Liver (tissue), 9 donors: ENCODE measurements around the gene FTO. TPM values are rescaled to one million over a fixed set of nuclear protein-coding genes. Genes with fewer than 3 reads are reported as not detected.

ENCODE experiments used
- DNase-seq: peaks from one replicate; pipeline ENCODE4 v3.0.0-alpha.2; 2017; ENCODE audit warnings: low spot score
- H3K27ac ChIP-seq, 2 donors: one replicate each; pipeline ENCODE4 v1.7.0; 2013; ENCODE audit warnings: inconsistent platforms in 2 of 2, low read length in 2 of 2, control low read depth in 1 of 2, low read depth in 1 of 2, mild to moderate bottlenecking in 1 of 2
- H3K27me3 ChIP-seq, 4 donors: one replicate each; pipeline versions ENCODE4 v1.6.1 to v1.7.0; 2013; ENCODE audit warnings: low read length in 3 of 4, inconsistent platforms in 1 of 4, mild to moderate bottlenecking in 1 of 4, moderate library complexity in 1 of 4; ENCODE audit not compliant: control insufficient read depth in 4 of 4, insufficient read depth in 4 of 4
- H3K36me3 ChIP-seq, 4 donors: one replicate each; pipeline versions ENCODE4 v1.6.1 to v1.7.0; 2013; ENCODE audit warnings: low read length in 3 of 4, mild to moderate bottlenecking in 3 of 4, low read depth in 1 of 4, moderate library complexity in 1 of 4; ENCODE audit not compliant: control insufficient read depth in 4 of 4, insufficient read depth in 3 of 4
- H3K4me1 ChIP-seq, 4 donors: one replicate each; pipeline versions ENCODE4 v1.6.1 to v1.7.0; 2013; ENCODE audit warnings: low read length in 3 of 4, mild to moderate bottlenecking in 3 of 4, moderate library complexity in 1 of 4; ENCODE audit not compliant: control insufficient read depth in 4 of 4, insufficient read depth in 4 of 4
- H3K4me3 ChIP-seq, 3 donors: one replicate each; pipeline versions ENCODE4 v1.6.1 to v1.7.0; 2013; ENCODE audit warnings: low read length in 3 of 3, control low read depth in 1 of 3, low read depth in 1 of 3, mild to moderate bottlenecking in 1 of 3
- H3K9ac ChIP-seq, 2 donors: one replicate each; pipeline ENCODE4 v1.7.0; 2013; ENCODE audit warnings: low read length in 2 of 2, mild to moderate bottlenecking in 2 of 2, moderate library complexity in 2 of 2, control low read depth in 1 of 2, low read depth in 1 of 2
- H3K9me3 ChIP-seq, 4 donors: one replicate each; pipeline versions ENCODE4 v1.6.1 to v1.7.0; 2013; ENCODE audit warnings: low read length in 3 of 4; ENCODE audit not compliant: control insufficient read depth in 4 of 4
- CTCF ChIP-seq: fragments of 150-350 bp; IDR thresholded peaks from 2 replicates; pipeline ENCODE4 v1.5.1; 2017; ENCODE audit warnings: improper control_type of control experiment, low read depth, low read length; ENCODE audit not compliant: missing input control
- EGR1 ChIP-seq, 2 donors: IDR thresholded peaks; 2 replicates each; pipeline ENCODE4 v1.6.1; 2016 to 2018; ENCODE audit warnings: antibody characterized with exemption in 2 of 2, low read depth in 2 of 2
- FOXA1 ChIP-seq: IDR thresholded peaks from 2 replicates; pipeline ENCODE4 v1.6.1; 2016; ENCODE audit warnings: antibody characterized with exemption
- FOXA2 ChIP-seq: IDR thresholded peaks from 2 replicates; pipeline ENCODE4 v1.6.1; 2016; ENCODE audit warnings: antibody characterized with exemption
- HNF4A ChIP-seq, 2 donors: conservative IDR thresholded peaks; 2 replicates each; pipeline ENCODE4 v1.6.1; 2016; ENCODE audit warnings: antibody characterized with exemption in 2 of 2, mild to moderate bottlenecking in 2 of 2
- JUND ChIP-seq, 2 donors: IDR thresholded peaks; 2 replicates each; pipeline ENCODE4 v1.6.1; 2016; ENCODE audit warnings: antibody characterized with exemption in 2 of 2
- NR2F2 ChIP-seq: IDR thresholded peaks from 2 replicates; pipeline ENCODE4 v1.6.1; 2016; ENCODE audit warnings: antibody characterized with exemption
- RAD21 ChIP-seq, 2 donors: IDR thresholded peaks; 2 replicates each; pipeline ENCODE4 v1.6.1; 2016; ENCODE audit warnings: antibody characterized with exemption in 2 of 2, mild to moderate bottlenecking in 2 of 2
- RXRA ChIP-seq, 2 donors: IDR thresholded peaks; 2 replicates each; pipeline ENCODE4 v1.6.1; 2017 to 2018; ENCODE audit warnings: antibody characterized with exemption in 2 of 2, mild to moderate bottlenecking in 1 of 2
- TAF1 ChIP-seq: conservative IDR thresholded peaks from 2 replicates; pipeline ENCODE4 v1.6.1; 2016; ENCODE audit warnings: antibody characterized with exemption, mild to moderate bottlenecking
- YY1 ChIP-seq: IDR thresholded peaks from 2 replicates; pipeline ENCODE4 v1.6.1; 2016; ENCODE audit warnings: antibody characterized with exemption, mild to moderate bottlenecking
- WGBS: extraction: QIAGEN DNeasy Blood & Tissue Kit; methylation state at CpG from one replicate; pipeline ENCODE4 v1.1.7; 2013; 5-methylcytosine and 5-hydroxymethylcytosine counted together
- polyA plus RNA-seq, 2 donors: library from polyadenylated mRNA; stranded (reverse) in 1 of 2; unstranded in 1 of 2; fragments of 200-250 nt in 1 of 2; fragments of >200 nt in 1 of 2; fragmentation: Nextera tagmentation in 1 of 2; extraction: Ambion mirVana in 1 of 2; gene quantifications; one replicate each; pipeline versions ENCODE4 v1.2.1 to v1.2.3, GENCODE V29; 2013 to 2015
- total RNA-seq, 2 donors: library from RNA; depleted of rRNA; stranded (reverse); fragments of >200 nt; gene quantifications; one replicate each; pipeline ENCODE4 v1.2.3, GENCODE V29; 2014
- TF ChIP-seq, protein P1 (sequence below): IDR thresholded peaks from 2 replicates; pipeline ENCODE4 v1.6.1; 2016; ENCODE audit warnings: antibody characterized with exemption
- TF ChIP-seq, protein P2 (sequence below): IDR thresholded peaks from 2 replicates; pipeline ENCODE4 v1.6.1; 2016; ENCODE audit warnings: antibody characterized with exemption, mild to moderate bottlenecking
- TF ChIP-seq, protein P3 (sequence below): IDR thresholded peaks from 2 replicates; pipeline ENCODE4 v1.6.1; 2016; ENCODE audit warnings: antibody characterized with exemption
- TF ChIP-seq, protein P4 (sequence below): IDR thresholded peaks from 2 replicates; pipeline ENCODE4 v1.6.1; 2016; ENCODE audit warnings: antibody characterized with exemption
- donor health status: healthy.
- donor health status: healthy.
- donor health status: healthy.
- donor health status: healthy.
- donor health status: healthy.

The FTO gene
- total and polyA plus RNA-seq, 4 donors, result 12.0 to 54.2 (median 24.6) TPM

GRCh38 chr16:54070789-54071343 is 366.9 kb downstream of the FTO start:
- no peaks in the 10 kb centered on the region for H3K36me3 ChIP-seq

GRCh38 chr16:54071514-54071913 is 367.6 kb downstream of the FTO start:
- 98% methylated on average over 3 of the region's 3 CpGs for WGBS
- Histone ChIP-seq H3K27me3 (no peaks in the 10 kb centered on the region), H3K4me1 (no peaks in the 10 kb centered on the region), H3K27ac (no peak overlapping the region), H3K9me3 (no peaks in the 10 kb centered on the region), H3K9ac (no peak overlapping the region), H3K4me3 (no peak overlapping the region), H3K36me3 (no peaks in the 10 kb centered on the region)
- DNase-seq, result no peak
- TF ChIP-seq CTCF (no peak), FOXA2 (no peak), YY1 (no peak), HNF4A (conservative IDR thresholded peaks at IDR 0.05) (no peak), RAD21 (IDR thresholded peaks at IDR 0.05) (no peak), NR2F2 (no peak), RXRA (IDR thresholded peaks at IDR 0.05) (no peak), EGR1 (IDR thresholded peaks at IDR 0.05; ENCODE audit: low read depth in 2 of 2) (no peak), JUND (IDR thresholded peaks at IDR 0.05) (no peak), TAF1 (no peak), FOXA1 (no peak)
- TF ChIP-seq, protein P1, sequence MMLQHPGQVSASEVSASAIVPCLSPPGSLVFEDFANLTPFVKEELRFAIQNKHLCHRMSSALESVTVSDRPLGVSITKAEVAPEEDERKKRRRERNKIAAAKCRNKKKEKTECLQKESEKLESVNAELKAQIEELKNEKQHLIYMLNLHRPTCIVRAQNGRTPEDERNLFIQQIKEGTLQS, result no peak

More at GRCh38 chr16:54070789-54071343, 366.9 kb downstream of the FTO start:
- TF ChIP-seq YY1, result no peak
- no peak for TF ChIP-seq HNF4A (conservative IDR thresholded peaks at IDR 0.05)
- no peak for TF ChIP-seq RAD21 (IDR thresholded peaks at IDR 0.05)
- no peak for TF ChIP-seq FOXA1
- no peak for TF ChIP-seq TAF1
- TF ChIP-seq CTCF, result no peak
- TF ChIP-seq, protein P2, sequence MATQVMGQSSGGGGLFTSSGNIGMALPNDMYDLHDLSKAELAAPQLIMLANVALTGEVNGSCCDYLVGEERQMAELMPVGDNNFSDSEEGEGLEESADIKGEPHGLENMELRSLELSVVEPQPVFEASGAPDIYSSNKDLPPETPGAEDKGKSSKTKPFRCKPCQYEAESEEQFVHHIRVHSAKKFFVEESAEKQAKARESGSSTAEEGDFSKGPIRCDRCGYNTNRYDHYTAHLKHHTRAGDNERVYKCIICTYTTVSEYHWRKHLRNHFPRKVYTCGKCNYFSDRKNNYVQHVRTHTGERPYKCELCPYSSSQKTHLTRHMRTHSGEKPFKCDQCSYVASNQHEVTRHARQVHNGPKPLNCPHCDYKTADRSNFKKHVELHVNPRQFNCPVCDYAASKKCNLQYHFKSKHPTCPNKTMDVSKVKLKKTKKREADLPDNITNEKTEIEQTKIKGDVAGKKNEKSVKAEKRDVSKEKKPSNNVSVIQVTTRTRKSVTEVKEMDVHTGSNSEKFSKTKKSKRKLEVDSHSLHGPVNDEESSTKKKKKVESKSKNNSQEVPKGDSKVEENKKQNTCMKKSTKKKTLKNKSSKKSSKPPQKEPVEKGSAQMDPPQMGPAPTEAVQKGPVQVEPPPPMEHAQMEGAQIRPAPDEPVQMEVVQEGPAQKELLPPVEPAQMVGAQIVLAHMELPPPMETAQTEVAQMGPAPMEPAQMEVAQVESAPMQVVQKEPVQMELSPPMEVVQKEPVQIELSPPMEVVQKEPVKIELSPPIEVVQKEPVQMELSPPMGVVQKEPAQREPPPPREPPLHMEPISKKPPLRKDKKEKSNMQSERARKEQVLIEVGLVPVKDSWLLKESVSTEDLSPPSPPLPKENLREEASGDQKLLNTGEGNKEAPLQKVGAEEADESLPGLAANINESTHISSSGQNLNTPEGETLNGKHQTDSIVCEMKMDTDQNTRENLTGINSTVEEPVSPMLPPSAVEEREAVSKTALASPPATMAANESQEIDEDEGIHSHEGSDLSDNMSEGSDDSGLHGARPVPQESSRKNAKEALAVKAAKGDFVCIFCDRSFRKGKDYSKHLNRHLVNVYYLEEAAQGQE, result no peak
- TF ChIP-seq, protein P3, sequence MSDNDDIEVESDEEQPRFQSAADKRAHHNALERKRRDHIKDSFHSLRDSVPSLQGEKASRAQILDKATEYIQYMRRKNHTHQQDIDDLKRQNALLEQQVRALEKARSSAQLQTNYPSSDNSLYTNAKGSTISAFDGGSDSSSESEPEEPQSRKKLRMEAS, result no peak
- no peak for TF ChIP-seq RXRA (IDR thresholded peaks at IDR 0.05)
- TF ChIP-seq, protein P4, sequence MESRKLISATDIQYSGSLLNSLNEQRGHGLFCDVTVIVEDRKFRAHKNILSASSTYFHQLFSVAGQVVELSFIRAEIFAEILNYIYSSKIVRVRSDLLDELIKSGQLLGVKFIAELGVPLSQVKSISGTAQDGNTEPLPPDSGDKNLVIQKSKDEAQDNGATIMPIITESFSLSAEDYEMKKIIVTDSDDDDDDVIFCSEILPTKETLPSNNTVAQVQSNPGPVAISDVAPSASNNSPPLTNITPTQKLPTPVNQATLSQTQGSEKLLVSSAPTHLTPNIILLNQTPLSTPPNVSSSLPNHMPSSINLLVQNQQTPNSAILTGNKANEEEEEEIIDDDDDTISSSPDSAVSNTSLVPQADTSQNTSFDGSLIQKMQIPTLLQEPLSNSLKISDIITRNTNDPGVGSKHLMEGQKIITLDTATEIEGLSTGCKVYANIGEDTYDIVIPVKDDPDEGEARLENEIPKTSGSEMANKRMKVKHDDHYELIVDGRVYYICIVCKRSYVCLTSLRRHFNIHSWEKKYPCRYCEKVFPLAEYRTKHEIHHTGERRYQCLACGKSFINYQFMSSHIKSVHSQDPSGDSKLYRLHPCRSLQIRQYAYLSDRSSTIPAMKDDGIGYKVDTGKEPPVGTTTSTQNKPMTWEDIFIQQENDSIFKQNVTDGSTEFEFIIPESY, result no peak
- no peak for TF ChIP-seq NR2F2
- no peak overlapping the region for H3K4me3 ChIP-seq
- WGBS, result 96% methylated on average over 2 of the region's 2 CpGs
- no peak overlapping the region for H3K27ac ChIP-seq
- H3K27me3 ChIP-seq, result no peaks in the 10 kb centered on the region
- no peak for DNase-seq
- no peak overlapping the region for H3K9ac ChIP-seq
- H3K4me1 ChIP-seq, result no peaks in the 10 kb centered on the region
- no peaks in the 10 kb centered on the region for H3K9me3 ChIP-seq
